SW480 (cell line): ENCODE results near the gene NT5C2.

Experiments used
- DNase-seq: peaks from one replicate; pipeline ENCODE4 v3.0.0-alpha.2; 2016; ENCODE audit warnings: low spot score

The NT5C2 gene

DNA sequence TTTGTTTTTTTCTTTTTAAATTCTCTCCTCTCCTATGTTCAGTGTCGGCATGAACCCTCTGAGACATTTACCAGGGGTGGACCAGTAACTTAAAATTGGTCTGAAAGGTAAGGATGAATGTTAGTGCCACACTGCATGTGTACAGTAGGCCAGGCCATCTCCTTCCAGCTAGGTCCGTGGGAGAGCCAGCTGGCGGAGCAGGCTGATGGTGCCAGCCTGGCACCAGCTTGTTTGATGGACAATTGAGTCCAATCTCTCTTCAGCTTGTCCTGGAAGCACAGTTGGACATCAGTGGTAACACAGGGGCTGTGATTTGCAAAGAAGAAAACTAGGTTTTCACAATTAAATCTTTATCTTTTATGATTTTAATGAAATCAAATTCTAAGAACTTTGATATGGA is 138.5 kb downstream of the NT5C2 start:
- no peak for DNase-seq

DNA sequence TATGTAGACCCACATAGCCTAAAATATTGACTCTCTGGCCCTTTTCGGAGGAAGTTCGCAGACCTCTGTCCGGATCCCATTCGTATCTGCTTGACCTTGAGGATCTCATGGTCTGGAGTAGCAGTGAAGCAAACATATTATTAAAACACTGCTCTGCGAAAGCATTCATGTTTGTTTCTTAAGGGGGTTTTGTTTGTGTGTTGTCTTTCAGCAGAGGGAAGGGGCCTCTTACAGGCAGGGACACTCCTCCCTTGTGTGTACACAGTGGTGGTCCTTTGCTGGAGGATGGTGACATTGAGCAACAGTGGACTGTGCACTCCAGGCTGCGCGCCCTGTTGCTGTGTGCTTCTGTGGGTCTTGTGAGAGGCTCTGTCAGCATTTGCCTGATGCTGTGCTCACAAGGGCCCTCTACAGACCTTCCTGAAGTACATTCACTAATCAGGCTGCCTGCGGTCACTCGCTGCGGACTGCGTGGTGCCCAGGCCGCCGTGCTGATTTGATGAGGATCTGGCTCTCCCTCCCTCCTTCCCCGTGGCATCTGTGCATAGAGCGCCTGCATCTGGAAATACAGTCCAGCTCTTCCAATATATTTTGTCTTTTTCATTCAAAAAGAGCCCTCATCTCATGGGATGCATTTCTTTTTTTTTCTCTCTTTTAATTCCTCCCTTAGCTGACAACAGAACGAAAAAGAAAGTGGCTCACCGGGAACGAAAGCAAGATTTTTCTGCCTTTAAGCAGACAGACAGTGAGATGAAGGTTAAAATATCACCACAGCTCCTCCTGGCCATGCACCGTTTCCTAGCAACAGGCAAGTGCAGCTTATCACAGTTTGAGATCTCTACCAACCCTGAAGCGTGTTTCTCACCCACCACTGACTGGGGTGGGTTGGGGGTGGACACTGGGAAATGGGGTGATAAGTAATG is 139.2 kb downstream of the NT5C2 start:
- DNase-seq, result peak; percentile 14

DNA sequence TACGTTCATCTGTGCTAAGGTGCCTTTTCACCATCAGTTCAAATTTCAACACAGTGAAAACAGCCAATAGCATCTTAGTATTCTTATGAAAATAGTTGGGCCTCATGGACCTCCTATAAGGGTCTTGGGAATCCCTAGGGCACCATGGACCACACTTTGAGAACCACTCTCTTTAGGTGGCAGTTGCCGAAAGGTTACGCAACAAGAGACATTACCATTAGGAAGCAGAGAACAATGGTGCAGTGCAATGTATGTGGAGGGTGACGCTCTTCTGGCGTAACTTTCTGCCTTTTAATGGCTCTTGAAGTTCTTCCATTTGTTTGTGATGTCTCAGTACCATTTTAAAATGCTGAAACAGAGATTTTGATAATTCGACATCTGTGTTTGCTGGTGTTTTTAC is 143.8 kb downstream of the NT5C2 start:
- no peak for DNase-seq

DNA sequence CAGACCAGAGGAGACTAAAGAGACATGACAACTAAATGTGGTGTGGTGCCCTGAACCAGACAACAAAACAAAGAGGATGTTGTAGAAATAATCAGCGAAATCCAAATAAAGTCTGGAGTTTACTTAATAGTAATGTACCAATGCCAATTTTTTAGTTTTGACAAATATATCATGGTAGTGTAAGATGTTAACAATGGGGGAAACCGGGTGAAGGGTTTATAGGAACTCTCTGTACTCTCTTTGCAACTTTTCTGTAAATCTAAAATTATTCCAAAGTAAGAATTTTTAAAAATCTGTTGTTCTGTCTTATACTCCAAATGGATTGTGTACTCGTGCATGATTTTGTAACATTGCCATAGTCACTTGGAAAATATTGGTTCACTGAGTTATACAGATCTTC is 145.7 kb downstream of the NT5C2 start:
- DNase-seq, result no peak

DNA sequence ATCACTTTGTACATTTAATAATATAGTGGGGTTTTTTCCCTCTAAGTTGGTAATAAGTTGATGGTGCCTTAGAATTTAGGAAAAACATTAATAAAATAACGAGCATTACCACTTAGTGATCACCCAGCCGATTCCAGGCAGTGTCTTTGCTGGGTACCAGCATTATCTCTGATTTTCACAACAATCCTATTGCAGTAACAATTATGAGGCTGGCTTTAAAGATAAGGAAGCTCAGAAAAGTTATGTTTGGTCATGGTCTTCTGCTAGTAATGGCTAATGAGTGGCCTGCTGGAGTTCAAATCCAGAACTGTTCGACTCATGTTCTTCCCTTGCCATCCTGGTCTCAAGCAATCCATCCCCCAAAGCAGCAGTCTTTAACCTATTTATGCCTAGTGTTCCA is 147.1 kb downstream of the NT5C2 start:
- DNase-seq, result no peak

DNA sequence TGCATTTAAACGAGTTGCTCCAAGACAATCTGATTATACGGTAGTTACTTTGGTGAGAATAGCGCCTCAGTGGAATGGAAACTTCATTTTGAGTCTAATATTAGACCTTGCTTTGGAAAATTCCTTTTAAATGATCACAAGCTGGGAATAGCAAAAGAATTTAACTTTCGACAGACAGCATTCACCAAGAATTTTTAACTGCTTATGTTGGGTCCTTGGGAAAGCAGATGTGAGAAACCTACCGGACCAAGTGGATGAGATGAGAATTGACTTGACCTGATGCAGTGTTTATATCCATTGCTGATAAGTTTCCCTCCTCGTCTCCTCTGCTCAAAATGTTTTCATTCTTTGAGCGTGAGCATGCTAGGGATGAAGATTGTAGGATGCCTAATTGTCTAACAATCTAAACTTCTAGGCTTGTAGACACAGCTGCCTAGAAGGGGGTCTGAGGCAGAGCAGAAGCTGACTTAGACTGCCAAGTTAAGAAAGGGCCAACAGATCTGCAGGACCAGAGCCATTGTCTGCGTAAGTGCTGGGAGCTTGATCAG is 148.1 kb downstream of the NT5C2 start:
- DNase-seq, result no peak

DNA sequence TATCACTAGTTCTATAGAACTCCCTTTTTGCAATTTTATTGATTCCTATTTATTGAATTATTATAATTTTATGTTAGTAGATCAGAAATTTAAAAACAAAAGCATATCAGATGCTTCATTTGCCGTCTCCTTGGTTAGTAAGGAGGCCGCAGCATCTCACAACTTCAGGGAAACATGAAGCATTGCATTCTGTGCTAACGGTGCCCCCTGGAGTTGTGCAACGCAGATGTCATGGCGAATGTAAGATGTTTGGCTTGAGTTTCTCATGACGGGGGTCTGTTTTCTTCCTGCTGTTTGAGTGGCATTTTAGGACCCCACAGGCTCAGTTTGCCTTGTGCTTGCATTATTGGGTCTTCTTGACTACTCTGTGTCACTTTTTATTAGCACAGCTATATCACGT is 150.2 kb downstream of the NT5C2 start:
- no peak for DNase-seq

DNA sequence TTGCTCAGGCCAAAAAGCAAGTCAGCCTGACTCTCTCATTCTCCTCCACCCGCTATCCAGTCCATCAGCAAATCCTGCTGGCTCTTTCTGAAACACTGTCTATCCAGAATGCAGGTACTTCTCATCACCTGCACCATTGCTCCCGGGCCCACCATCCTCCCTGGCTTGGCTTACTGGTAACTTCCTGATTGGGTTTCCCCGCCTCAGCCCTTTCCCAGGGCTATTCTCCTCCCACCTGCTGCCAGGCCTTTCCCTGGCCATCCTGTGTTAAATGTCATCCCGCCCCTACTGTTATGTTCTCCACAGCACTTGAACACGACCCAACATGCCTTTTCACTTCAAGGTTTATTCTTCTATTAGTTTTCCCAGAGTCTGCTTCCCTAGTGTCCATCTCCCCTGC is 150.9 kb downstream of the NT5C2 start:
- DNase-seq, result no peak

DNA sequence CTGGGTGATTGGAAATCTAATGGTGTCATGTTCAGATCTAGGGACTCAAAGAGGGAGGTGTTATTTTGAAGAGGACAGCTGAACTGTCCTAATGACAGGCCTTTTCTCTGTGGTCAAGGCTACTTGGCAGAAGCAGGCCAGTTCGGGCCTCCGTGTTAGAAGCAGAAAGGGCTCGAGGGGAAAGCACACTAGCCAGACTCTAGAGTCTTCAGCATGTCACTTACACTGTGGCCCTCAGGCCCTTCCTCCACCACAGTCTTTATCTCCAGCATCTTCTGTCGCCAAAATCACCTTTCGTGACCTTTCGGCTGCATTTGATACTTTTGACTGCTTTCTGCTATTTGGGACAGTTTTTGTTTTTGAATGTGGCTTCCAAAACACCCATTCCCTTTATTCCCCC is 151.7 kb downstream of the NT5C2 start:
- DNase-seq, result no peak

DNA sequence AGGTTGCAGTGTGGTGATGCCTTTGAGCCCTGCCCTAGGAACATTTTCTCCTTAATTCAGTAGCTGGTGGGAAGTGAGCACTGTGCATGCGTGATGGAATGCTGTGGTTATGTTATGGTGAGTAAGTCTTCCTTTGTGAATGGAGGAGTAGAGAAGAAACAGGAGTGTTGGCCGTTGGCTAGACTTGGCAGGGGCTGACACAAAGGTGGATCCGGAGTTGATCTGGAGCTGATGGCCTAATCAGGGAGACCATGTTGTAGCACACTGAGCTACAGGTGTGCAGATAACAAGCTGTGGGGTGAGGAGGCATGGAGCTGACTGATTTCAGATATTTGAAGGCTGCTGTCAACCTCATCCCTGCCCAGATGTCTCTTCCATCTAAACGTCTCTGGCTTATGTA is 152.7 kb downstream of the NT5C2 start:
- DNase-seq, result peak; percentile 39

DNA sequence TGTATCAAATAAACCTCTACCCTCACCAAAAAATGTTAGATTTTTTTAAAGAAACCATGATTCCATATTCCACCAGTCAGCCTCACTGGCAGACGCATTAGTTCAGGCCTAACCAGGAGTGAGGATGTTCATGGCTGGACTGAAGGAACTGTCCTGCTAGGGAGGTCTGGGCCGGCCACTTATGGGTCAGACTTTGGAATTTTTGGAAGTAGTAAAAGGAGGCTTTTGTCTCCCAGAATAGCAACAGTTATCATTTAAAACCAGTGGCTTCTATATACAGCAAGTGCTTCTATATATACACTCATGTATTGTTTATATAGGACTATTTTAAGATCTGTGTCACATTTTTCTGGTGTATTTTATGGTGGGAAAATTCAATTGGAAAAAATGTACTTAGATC is 154.5 kb downstream of the NT5C2 start:
- DNase-seq, result no peak
